Endothelial cell of umbilical vein (primary cell): ENCODE data around the gene CFAP68. TPM values are rescaled to one million over a fixed set of nuclear protein-coding genes. Genes with fewer than 3 reads are reported as not detected.

ENCODE experiments used
- BruUV-seq: library from RNA; stranded (reverse); fragments of 400-500 nt; replicated peaks from 2 replicates; lab custom pipeline; 2021; lab: Mats Ljungman, UMichigan
- CTCF ChIA-PET: fragments of 300-600, 350-600 bp; sonication (Branson Sonifier 250); formaldehyde crosslinking; loops from one replicate; lab custom pipeline; 2021; ENCODE audit warnings: antibody characterized with exemption, inconsistent platforms; lab: Charles Lee
- POLR2A ChIA-PET: fragments of 300-600, 350-600 bp; sonication (Branson Sonifier 250); formaldehyde crosslinking; loops from one replicate; lab custom pipeline; 2021; ENCODE audit warnings: antibody characterized with exemption, inconsistent platforms; lab: Charles Lee
- DNase-seq: peaks from one replicate; pipeline ENCODE4 v3.0.0-alpha.2; 2011; ENCODE audit warnings: low read depth, low spot score
- FAIRE-seq: peaks from 2 replicates; lab custom pipeline; 2011; peaks lifted over from hg19 to GRCh38; lab: Jason Lieb, UNC
- H2AFZ ChIP-seq: 2 replicates; pipeline ENCODE4 v1.6.0; 2012; ENCODE audit warnings: low read depth, low read length, control low read depth, inconsistent platforms
- H3K27ac ChIP-seq: 2 replicates; pipeline ENCODE4 v1.5.1; 2011; ENCODE audit warnings: low read depth, mild to moderate bottlenecking, control low read depth, low read length, moderate library complexity; ENCODE audit not compliant: insufficient read depth
- H3K27me3 ChIP-seq, 2 experiments: 2 replicates each; pipeline versions ENCODE4 v1.6.0 to v1.6.1; 2011; ENCODE audit warnings: low read length in 2 of 2, mixed read lengths in 1 of 2; ENCODE audit not compliant: control insufficient read depth in 2 of 2, insufficient read depth in 2 of 2
- H3K36me3 ChIP-seq, 2 experiments: 2 replicates in 1 of 2; 3 replicates in 1 of 2; pipeline ENCODE4 v1.5.1; 2011; ENCODE audit warnings: low read length in 2 of 2, mild to moderate bottlenecking in 1 of 2, moderate library complexity in 1 of 2; ENCODE audit not compliant: control insufficient read depth in 2 of 2, insufficient read depth in 2 of 2; ENCODE audit errors: extremely low read depth in 1 of 2
- H3K4me1 ChIP-seq: 3 replicates; pipeline ENCODE4 v1.5.1; 2011; ENCODE audit warnings: mild to moderate bottlenecking, low read length; ENCODE audit not compliant: control insufficient read depth, insufficient read depth; ENCODE audit errors: extremely low read depth
- H3K4me2 ChIP-seq: 2 replicates; pipeline ENCODE4 v1.6.1; 2011; ENCODE audit warnings: low read length, control low read depth, mixed read lengths; ENCODE audit not compliant: insufficient read depth
- H3K4me3 ChIP-seq, 3 experiments: fragments of 200-600 bp in 1 of 3; sonication (generic), shearing (Covaris generic) in 1 of 3; replicated peaks in 1 of 3; 2 replicates each; pipeline ENCODE4 v1.5.1; 2011 to 2016; ENCODE audit warnings: control low read depth in 3 of 3, low read length in 3 of 3, mild to moderate bottlenecking in 2 of 3, inconsistent platforms in 1 of 3, low read depth in 1 of 3, moderate library complexity in 1 of 3; ENCODE audit not compliant: insufficient read depth in 1 of 3
- H3K79me2 ChIP-seq: 2 replicates; pipeline ENCODE4 v1.6.0; 2012; ENCODE audit warnings: low read length, inconsistent platforms; ENCODE audit not compliant: control insufficient read depth, insufficient read depth
- H3K9ac ChIP-seq: replicated peaks from 2 replicates; pipeline ENCODE3; 2011; ENCODE audit warnings: low read length, control low read depth; ENCODE audit not compliant: insufficient read depth; ENCODE audit errors: extremely low read depth
- H3K9me1 ChIP-seq: replicated peaks from 3 replicates; pipeline ENCODE4 v1.6.0; 2011; ENCODE audit warnings: mild to moderate bottlenecking, low read length; ENCODE audit not compliant: control insufficient read depth, insufficient read depth; ENCODE audit errors: extremely low read depth
- H3K9me3 ChIP-seq: replicated peaks from 2 replicates; pipeline ENCODE4 v1.5.1; 2012; ENCODE audit warnings: low read length, inconsistent platforms; ENCODE audit not compliant: control insufficient read depth, insufficient read depth
- H4K20me1 ChIP-seq: replicated peaks from 2 replicates; pipeline ENCODE3; 2011; ENCODE audit warnings: mild to moderate bottlenecking, low read length; ENCODE audit not compliant: control insufficient read depth, insufficient read depth; ENCODE audit errors: extremely low read depth
- CTCF ChIP-seq, 2 donors: IDR thresholded peaks; 1 replicate in 1 of 2; 2 replicates in 1 of 2; pipeline ENCODE4 v1.5.1; 2011; ENCODE audit warnings: low read length in 2 of 2, mild to moderate bottlenecking in 2 of 2, moderate library complexity in 2 of 2, control low read depth in 1 of 2, inconsistent platforms in 1 of 2, low read depth in 1 of 2; ENCODE audit not compliant: insufficient read depth in 1 of 2; ENCODE audit errors: extremely low read depth in 1 of 2
- EZH2 ChIP-seq: IDR thresholded peaks from 2 replicates; pipeline ENCODE4 v1.6.1; 2012; ENCODE audit warnings: borderline replicate concordance, low read depth, mild to moderate bottlenecking, moderate library complexity, low read length, inconsistent platforms; ENCODE audit not compliant: severe bottlenecking
- GATA2 ChIP-seq: IDR thresholded peaks from 2 replicates; pipeline ENCODE4 v1.7.0; 2011; ENCODE audit warnings: low read depth, mild to moderate bottlenecking, moderate library complexity, mixed read lengths, low read length; ENCODE audit not compliant: insufficient read length, insufficient read depth
- MYC ChIP-seq: IDR thresholded peaks from one replicate; pipeline ENCODE4 v1.6.1; 2011; ENCODE audit warnings: mild to moderate bottlenecking, low read depth, low read length
- dilution Hi-C: fragments of 300-500 bp; cut with MboI; formaldehyde crosslinking; loops from one replicate; pipeline ENCODE4 v1.15.0; 2019; ENCODE audit warnings: low sequenced_read_pairs; ENCODE audit not compliant: extremely low pct_ligation_motif_present
- intact Hi-C: fragments of 100-400 bp; cut with micrococcal nuclease; formaldehyde crosslinking; loops from one replicate; pipeline ENCODE4 v1.10.0; 2022
- polyA plus RNA-seq, 4 experiments: library from polyadenylated mRNA; depleted of rRNA in 3 of 4; stranded (reverse) in 3 of 4; unstranded in 1 of 4; fragments of >200 nt; gene quantifications; 2 replicates each; pipeline versions ENCODE4 v1.2.1 to v1.2.3, GENCODE V29; 2011 to 2012; ENCODE audit warnings: missing spikeins in 1 of 4
- total RNA-seq: library from RNA; stranded (reverse); gene quantifications from 2 replicates; pipeline ENCODE4 v1.2.3, GENCODE V29; 2021

Gene CFAP68
- total and polyA plus RNA-seq, 2 donors (not counting 3 experiments of a cell fraction or from before 2014, with no cell fraction given): 7.4 to 10.6 TPM

DNA sequence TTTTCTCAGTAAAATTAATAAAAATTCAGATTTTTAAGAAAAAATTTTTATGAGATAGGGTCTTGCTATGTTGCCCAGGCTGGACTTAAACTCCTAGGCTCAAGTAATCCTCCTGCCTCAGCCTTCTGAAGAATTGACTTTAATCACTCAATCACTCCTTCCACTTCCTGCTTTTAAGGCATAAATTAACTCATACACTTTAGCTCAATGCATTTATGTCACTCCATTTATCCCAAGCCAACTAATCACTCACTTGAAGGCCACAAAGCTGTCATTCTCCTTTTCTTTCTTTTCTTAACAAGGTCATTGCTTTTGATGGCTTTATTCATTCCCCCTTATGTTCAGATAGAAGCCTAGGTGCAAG, 8.8 kb upstream of the CFAP68 start:
- H3K36me3 ChIP-seq: peaks cover 0 to 2% of the 10 kb centered on the region in 2 experiments
- H3K9ac ChIP-seq: peak overlapping the region; percentile 87
- peak overlapping the region; percentile 96 for H2AFZ ChIP-seq
- no TSS peak for BruUV-seq
- H3K9me3 ChIP-seq: no peaks in the 10 kb centered on the region
- H3K27ac ChIP-seq: peak overlapping the region; percentile 71
- TF ChIP-seq CTCF (IDR thresholded peaks at IDR 0.05; ENCODE audit: extremely low read depth in 1 of 2, insufficient read depth in 1 of 2, low read depth in 1 of 2, low read length in 2 of 2): no peak
- no peak for TF ChIP-seq MYC
- no peak for TF ChIP-seq GATA2
- no peak for TF ChIP-seq EZH2
- dilution Hi-C loops (no loop called here), intact Hi-C loops (loop anchor here (2.0 kb wide), 2 partner anchors 56 to 154 kb away; partner anchors contain the start of gene DLAT)
- H3K9me1 ChIP-seq: no peaks in the 10 kb centered on the region
- FAIRE-seq: no peak
- ChIA-PET CTCF (interaction anchor here (0.6 to 2.8 kb wide), 27 partner anchors 9 to 409 kb away, joined by 3 to 23 read pairs (median 4); partner anchors contain the start of genes BCO2, C11orf52 and TIMM8B), POLR2A (interaction anchor here (0.7 to 2.2 kb wide), 3 partner anchors 9 to 88 kb away, joined by 5 to 6 read pairs (median 5); no protein-coding TSS in a partner anchor)
- peaks cover 8% of the 10 kb centered on the region for H3K4me1 ChIP-seq
- H3K27me3 ChIP-seq: no peaks in the 10 kb centered on the region
- peak overlapping the region; percentile 72 to 93 (median 81) for H3K4me3 ChIP-seq
- no peak for DNase-seq
- no peaks in the 10 kb centered on the region for H4K20me1 ChIP-seq
- peaks cover 4% of the 10 kb centered on the region for H3K79me2 ChIP-seq
- H3K4me2 ChIP-seq: peak overlapping the region; percentile 91
